Sigmoid colon (tissue), 4 donors: Measurements from ENCODE around the gene DACT3.

Source experiments
- EP300 ChIP-seq, 4 donors: sonication (generic); formaldehyde crosslinking; IDR thresholded peaks; one replicate each; pipeline ENCODE4 v1.6.1; 2017; ENCODE audit warnings: antibody characterized with exemption in 4 of 4
- POLR2A ChIP-seq, 2 donors: fragments of 450-650 bp; IDR thresholded peaks; one replicate each; pipeline ENCODE4 v1.6.1; 2016; ENCODE audit warnings: antibody characterized with exemption in 2 of 2, mild to moderate bottlenecking in 2 of 2, moderate library complexity in 2 of 2
- TF ChIP-seq, protein P1 (sequence below), 4 experiments: fragments of 450-650 bp in 3 of 4; fragments of 200-600 bp in 1 of 4; IDR thresholded peaks; one replicate each; pipeline ENCODE4 v1.5.1; 2016 to 2019; ENCODE audit warnings: antibody characterized with exemption in 4 of 4, mild to moderate bottlenecking in 3 of 4, moderate library complexity in 2 of 4

GRCh38 chr19:46615966-46616365 lies 45.0 kb downstream of the DACT3 start:
- TF ChIP-seq, protein P1, sequence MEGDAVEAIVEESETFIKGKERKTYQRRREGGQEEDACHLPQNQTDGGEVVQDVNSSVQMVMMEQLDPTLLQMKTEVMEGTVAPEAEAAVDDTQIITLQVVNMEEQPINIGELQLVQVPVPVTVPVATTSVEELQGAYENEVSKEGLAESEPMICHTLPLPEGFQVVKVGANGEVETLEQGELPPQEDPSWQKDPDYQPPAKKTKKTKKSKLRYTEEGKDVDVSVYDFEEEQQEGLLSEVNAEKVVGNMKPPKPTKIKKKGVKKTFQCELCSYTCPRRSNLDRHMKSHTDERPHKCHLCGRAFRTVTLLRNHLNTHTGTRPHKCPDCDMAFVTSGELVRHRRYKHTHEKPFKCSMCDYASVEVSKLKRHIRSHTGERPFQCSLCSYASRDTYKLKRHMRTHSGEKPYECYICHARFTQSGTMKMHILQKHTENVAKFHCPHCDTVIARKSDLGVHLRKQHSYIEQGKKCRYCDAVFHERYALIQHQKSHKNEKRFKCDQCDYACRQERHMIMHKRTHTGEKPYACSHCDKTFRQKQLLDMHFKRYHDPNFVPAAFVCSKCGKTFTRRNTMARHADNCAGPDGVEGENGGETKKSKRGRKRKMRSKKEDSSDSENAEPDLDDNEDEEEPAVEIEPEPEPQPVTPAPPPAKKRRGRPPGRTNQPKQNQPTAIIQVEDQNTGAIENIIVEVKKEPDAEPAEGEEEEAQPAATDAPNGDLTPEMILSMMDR (IDR thresholded peaks at IDR 0.05), result no peak
- TF ChIP-seq EP300 (IDR thresholded peaks at IDR 0.05) (no peak), POLR2A (IDR thresholded peaks at IDR 0.05) (no peak)
